ENCODE results near the gene APOBEC3B. TPM values are rescaled to one million over a fixed set of nuclear protein-coding genes. Genes with fewer than 3 reads are reported as not detected.

APOBEC3B gene
- total RNA-seq, 1 experiment from 2014 or later: 11.3 TPM

DNA sequence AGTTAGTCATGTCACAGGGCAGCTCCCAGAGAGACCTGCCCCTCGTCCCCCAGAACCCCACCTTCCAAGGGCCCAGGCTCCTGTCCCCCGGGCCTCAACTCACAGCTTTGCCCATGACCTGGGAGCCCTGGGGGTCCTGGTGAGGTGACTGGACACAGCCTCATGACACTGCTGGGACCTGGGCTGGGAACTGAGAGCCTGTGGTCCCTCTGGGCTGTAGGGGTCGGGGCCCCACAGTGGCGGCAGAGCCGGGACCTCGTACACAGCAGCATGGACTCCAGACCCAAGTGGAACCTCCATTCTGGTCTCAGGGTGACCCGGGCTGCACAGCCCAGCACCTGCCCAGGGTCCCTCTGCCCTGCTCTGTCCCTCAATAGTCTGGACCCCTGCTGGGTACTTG is 17.8 kb upstream of the APOBEC3B start:
- no peak for TF ChIP-seq EZH2 (IDR thresholded peaks at IDR 0.05; ENCODE audit: low read length, unreplicated experiment)
- TF ChIP-seq EZH2phosphoT487 (IDR thresholded peaks at IDR 0.05; ENCODE audit: borderline replicate concordance, low read length): no peak
- TF ChIP-seq, protein P1, sequence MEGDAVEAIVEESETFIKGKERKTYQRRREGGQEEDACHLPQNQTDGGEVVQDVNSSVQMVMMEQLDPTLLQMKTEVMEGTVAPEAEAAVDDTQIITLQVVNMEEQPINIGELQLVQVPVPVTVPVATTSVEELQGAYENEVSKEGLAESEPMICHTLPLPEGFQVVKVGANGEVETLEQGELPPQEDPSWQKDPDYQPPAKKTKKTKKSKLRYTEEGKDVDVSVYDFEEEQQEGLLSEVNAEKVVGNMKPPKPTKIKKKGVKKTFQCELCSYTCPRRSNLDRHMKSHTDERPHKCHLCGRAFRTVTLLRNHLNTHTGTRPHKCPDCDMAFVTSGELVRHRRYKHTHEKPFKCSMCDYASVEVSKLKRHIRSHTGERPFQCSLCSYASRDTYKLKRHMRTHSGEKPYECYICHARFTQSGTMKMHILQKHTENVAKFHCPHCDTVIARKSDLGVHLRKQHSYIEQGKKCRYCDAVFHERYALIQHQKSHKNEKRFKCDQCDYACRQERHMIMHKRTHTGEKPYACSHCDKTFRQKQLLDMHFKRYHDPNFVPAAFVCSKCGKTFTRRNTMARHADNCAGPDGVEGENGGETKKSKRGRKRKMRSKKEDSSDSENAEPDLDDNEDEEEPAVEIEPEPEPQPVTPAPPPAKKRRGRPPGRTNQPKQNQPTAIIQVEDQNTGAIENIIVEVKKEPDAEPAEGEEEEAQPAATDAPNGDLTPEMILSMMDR (conservative IDR thresholded peaks at IDR 0.05; ENCODE audit: low read depth, low read length): no peak
- Histone ChIP-seq H3F3A (ENCODE audit: low read length, unreplicated experiment) (no peaks in the 10 kb centered on the region), H3K79me2 (ENCODE audit: low read length) (no peaks in the 10 kb centered on the region), H3K4me1 (ENCODE audit: insufficient read depth, low read length) (no peaks in the 10 kb centered on the region), H3K9ac (ENCODE audit: low read length) (no peak overlapping the region), H3K27me3 (ENCODE audit: low read length) (no peaks in the 10 kb centered on the region), H3K9me2 (replicated peaks; ENCODE audit: low read length) (no peaks in the 10 kb centered on the region), H2AFZ (ENCODE audit: low read length) (no peak overlapping the region), H3K27ac (ENCODE audit: low read length) (no peak overlapping the region), H3K4me3 (ENCODE audit: low read length) (no peak overlapping the region), H3K9me3 (ENCODE audit: low read length) (no peaks in the 10 kb centered on the region), H3K4me2 (ENCODE audit: low read length) (no peak overlapping the region), H3K36me3 (ENCODE audit: low read depth, low read length) (no peaks in the 10 kb centered on the region), H4K20me1 (ENCODE audit: low read length) (no peaks in the 10 kb centered on the region)
- ChIA-PET POLR2A (ENCODE audit: unreplicated experiment) (no interaction called here), CTCF (no interaction called here)
- no peak for DNase-seq
- BruUV-seq (replicated peaks): no TSS peak
- no peak for ATAC-seq
- intact Hi-C loops (cut with micrococcal nuclease): no loop called here

DNA sequence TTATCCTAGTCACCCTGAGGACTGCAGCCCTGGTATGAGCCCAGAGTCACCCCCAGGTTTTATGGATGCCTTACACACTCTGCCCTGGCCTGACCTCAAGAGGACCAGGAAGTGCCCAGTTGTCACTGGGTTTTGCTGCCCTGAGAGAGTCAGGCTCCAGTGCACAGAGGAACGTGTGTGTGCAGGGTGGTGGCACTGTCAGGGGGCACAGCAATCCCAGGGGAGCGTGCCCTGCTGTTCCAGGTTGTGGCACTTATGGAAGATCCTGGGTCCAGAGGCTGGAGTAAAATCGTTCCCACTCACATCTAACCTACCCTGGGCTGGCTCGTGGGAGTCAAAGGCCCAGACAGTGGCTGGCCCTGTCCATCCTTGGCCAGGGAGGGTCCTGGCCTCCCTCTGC is 17.2 kb upstream of the APOBEC3B start:
- no TSS peak for BruUV-seq (replicated peaks)
- intact Hi-C loops (cut with micrococcal nuclease): no loop called here
- Histone ChIP-seq H3K4me2 (ENCODE audit: low read length) (no peak overlapping the region), H3K9ac (ENCODE audit: low read length) (no peak overlapping the region), H3K4me3 (ENCODE audit: low read length) (no peak overlapping the region), H3K36me3 (ENCODE audit: low read depth, low read length) (no peaks in the 10 kb centered on the region), H4K20me1 (ENCODE audit: low read length) (no peaks in the 10 kb centered on the region), H3K9me2 (replicated peaks; ENCODE audit: low read length) (no peaks in the 10 kb centered on the region), H2AFZ (ENCODE audit: low read length) (no peak overlapping the region), H3K9me3 (ENCODE audit: low read length) (no peaks in the 10 kb centered on the region), H3K4me1 (ENCODE audit: insufficient read depth, low read length) (no peaks in the 10 kb centered on the region), H3K27ac (ENCODE audit: low read length) (no peak overlapping the region), H3K27me3 (ENCODE audit: low read length) (no peaks in the 10 kb centered on the region), H3K79me2 (ENCODE audit: low read length) (no peaks in the 10 kb centered on the region), H3F3A (ENCODE audit: low read length, unreplicated experiment) (no peaks in the 10 kb centered on the region)
- ATAC-seq (no peak), DNase-seq (no peak)
- POLR2A ChIA-PET (ENCODE audit: unreplicated experiment): no interaction called here
- TF ChIP-seq EZH2phosphoT487 (IDR thresholded peaks at IDR 0.05; ENCODE audit: borderline replicate concordance, low read length) (no peak), EZH2 (IDR thresholded peaks at IDR 0.05; ENCODE audit: low read length, unreplicated experiment) (no peak)
- TF ChIP-seq, protein P1 (conservative IDR thresholded peaks at IDR 0.05; ENCODE audit: low read depth, low read length): no peak
- CTCF ChIA-PET: no interaction called here

DNA sequence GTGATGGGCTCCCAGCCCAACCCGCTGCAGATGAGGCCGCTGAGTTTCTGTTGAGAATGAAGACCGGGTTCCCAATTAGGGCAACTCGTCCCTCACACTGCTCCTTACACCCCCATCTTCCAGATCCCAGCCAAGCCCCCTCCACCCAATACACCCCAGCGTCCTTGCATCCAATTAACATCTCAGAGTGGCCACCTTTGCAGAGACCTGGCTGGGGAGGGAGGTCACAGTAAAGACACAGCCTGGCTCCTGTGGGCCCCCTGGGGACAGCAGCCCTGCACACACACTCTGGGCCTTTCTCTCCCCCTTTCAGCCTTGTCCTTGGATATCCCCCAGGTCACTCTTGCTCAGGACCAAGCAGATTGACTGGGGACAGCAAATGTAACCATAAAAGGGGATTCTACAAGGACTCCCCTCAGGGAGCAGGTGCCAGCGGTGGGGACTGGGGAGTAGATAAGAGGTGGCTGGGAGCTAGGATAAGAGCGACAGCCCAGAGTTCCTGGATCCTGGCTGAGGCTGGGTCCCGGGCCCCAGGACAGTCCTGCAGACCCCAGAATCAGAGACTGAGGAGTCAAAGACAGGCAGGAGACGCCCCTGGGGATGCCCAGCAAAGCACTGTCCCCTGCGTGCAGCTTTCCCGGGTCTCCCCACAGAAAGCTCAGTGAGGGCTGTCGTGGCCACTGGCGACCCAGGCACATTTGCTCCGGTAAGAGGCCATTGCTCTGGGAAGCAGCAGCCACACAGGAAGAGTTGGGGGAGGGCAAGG is 16.4 kb upstream of the APOBEC3B start:
- TF ChIP-seq EZH2 (IDR thresholded peaks at IDR 0.05; ENCODE audit: low read length, unreplicated experiment): no peak
- Histone ChIP-seq H3F3A (ENCODE audit: low read length, unreplicated experiment) (no peaks in the 10 kb centered on the region), H3K4me2 (ENCODE audit: low read length) (no peak overlapping the region), H3K9me3 (ENCODE audit: low read length) (no peaks in the 10 kb centered on the region), H3K79me2 (ENCODE audit: low read length) (no peaks in the 10 kb centered on the region), H4K20me1 (ENCODE audit: low read length) (no peaks in the 10 kb centered on the region), H3K27me3 (ENCODE audit: low read length) (no peaks in the 10 kb centered on the region), H3K4me1 (ENCODE audit: insufficient read depth, low read length) (no peaks in the 10 kb centered on the region), H3K9me2 (replicated peaks; ENCODE audit: low read length) (no peaks in the 10 kb centered on the region), H3K9ac (ENCODE audit: low read length) (no peak overlapping the region), H3K4me3 (ENCODE audit: low read length) (no peak overlapping the region), H3K27ac (ENCODE audit: low read length) (no peak overlapping the region), H3K36me3 (ENCODE audit: low read depth, low read length) (no peaks in the 10 kb centered on the region), H2AFZ (ENCODE audit: low read length) (no peak overlapping the region)
- BruUV-seq (replicated peaks): no TSS peak
- DNase-seq (no peak), ATAC-seq (no peak)
- POLR2A ChIA-PET (ENCODE audit: unreplicated experiment): no interaction called here
- intact Hi-C loops (cut with micrococcal nuclease): no loop called here
- CTCF ChIA-PET: no interaction called here

Data from PC-3 (cell line).